DMS 273 (cell line): ENCODE measurements around the gene PDGFD.

Experiments used
- DNase-seq: peaks from one replicate; lab custom pipeline; 2025; ENCODE audit not compliant: unreplicated experiment; lab: John Stamatoyannopoulos, UW

The PDGFD gene

GRCh38 chr11:103927535-103927934 is 236.4 kb downstream of the PDGFD start:
- peak; percentile 24 for DNase-seq

- no peak for DNase-seq
Measured at GRCh38 chr11:103926990-103927389, 237.0 kb downstream of the PDGFD start.

DNA sequence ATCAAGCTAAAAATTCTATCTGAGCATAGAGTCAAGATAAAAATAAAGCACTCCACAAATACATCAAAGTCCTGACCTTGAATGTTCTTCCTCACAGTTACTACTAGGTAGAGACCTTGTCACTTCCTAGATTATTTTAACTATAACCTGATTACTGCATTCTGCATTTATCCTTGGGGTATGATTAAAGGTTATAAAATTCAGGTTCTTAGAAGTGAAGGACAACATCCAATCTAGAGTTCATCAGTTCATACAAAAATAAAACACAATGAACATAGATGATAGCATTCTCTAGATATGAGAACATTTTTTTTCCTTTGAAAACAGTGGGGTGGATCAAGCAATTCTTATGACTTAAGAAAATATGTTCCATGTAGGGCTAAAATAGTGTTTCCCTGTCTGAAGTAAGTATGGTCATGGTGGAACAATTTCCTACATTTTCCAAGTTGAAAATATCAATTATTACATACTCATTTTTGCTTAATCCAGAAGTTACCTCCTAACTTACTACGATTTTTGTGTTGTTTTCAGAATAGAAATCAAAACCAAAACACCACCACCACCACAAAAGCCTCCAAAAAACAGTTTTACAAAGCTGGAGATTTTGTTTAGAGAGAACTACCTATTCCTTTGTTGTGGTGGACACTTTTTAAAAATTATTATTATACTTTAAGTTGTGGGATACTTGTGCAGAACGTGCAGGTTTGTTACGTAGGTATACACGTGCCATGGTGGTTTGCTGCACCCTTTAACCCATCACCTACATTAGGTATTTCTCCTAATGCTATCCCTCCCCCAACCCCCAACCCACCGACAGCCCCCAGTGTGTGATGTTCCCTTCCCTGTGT is 239.6 kb downstream of the PDGFD start:
- DNase-seq: no peak

DNA sequence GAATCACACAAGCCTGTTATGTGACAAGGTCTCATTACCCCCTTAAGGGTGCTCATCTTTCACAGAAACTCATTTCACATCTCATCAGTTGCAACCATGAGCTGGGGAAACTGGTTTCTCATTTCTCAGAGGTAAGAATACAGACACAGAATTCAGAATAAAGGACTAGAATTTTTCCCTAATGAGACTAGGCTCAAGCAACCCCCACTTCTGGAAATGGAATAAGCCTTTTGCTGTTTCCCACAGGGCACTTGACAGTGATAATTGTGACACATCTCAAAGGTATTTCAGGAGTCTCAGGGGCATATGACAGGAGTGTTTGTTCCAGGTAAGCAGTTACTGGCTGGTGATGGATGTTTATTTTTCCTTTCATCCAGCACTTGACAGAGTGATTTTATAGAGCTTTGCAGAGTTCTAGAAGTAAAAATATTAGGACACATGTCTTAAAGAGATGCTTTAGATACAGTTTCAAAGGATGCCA is 240.5 kb downstream of the PDGFD start:
- DNase-seq: no peak

GRCh38 chr11:103920933-103921332 is 243.0 kb downstream of the PDGFD start:
- DNase-seq: peak; percentile 36

DNA sequence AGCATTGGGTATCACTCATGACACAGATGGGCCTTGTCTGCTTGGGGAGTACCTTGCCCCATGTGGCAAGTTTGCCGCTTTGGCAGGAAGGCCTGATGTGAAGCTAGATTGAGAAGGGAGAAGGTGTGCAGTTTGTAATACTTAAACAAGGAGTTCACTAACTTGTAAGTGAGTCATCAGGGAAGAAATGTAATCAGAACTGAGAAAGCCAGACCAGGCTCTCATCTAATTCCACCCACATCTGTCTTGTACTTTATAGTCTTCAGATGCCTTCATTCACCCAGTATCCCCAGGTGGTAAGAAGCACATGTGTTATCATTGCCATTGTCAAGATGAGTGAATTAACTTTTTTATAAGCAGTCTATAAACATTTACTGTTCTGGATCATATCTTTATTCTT is 243.5 kb downstream of the PDGFD start:
- DNase-seq: peak; percentile 14

DNA sequence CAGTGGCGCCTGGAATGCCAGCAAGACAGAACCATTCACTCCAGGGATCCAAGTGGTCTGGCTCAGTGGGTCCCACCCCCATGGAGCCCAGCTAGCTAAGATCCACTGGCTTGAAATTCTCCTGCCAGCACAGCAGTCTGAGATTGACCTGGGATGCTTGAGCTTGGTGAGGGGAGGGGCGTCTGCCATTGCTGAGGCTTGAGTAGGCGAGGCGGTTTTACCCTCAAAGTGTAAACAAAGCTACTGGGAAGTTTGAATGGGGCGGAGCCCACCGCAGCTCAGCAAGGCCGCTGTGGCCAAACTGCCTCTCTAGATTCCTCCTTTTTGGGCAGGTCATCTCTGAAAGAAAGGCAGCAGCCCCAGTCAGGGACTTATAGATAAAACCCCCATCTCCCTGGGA is 253.2 kb downstream of the PDGFD start:
- no peak for DNase-seq

DNA sequence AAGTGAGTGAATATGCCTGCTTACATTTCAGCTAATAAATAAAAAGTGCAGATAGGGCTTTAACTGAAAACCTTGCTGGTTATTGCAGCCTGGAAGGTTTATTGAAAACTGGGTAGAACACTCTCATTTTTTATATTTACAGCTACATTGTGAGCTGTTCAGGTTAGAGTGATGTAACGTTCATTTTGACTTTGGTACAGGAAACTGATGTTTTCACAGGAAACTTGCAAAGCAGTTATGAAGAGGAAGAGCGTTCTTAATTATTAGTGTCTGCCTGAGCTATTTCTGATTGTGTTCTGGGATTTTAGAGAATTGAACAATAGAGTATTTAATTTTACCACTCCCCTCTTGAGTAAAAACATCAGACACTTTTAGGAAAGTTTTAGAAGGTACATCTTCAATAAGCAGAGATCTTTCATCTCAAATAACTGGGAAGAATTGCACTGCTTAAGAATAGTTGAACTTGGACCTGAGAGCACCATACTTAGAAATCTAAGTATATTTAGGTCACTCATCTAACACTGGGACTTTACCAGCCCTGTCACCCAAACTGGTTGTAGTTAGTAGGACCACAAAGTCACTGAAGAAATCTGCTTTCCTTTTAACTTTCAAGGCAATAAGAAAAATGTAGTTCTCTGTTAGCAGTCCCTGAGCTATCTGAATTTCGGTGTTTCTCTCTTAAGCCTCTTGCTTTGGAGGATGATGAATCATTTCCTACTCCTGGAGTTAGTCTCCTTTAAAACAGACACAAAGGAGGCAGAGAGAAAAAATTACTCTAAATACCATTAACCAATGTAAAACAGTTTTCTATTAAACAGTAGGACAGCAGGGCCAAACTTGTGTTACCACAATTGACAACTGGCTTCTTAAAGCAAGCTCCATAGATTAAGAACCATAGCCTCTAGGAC is 256.1 kb downstream of the PDGFD start:
- no peak for DNase-seq

- no peak for DNase-seq
Measured at GRCh38 chr11:103907136-103907535, 256.8 kb downstream of the PDGFD start.

GRCh38 chr11:103906291-103906867 is 257.6 kb downstream of the PDGFD start:
- no peak for DNase-seq

- no peak for DNase-seq
Measured at GRCh38 chr11:103904324-103904667, 259.7 kb downstream of the PDGFD start.

GRCh38 chr11:103903621-103904323 is 260.2 kb downstream of the PDGFD start:
- DNase-seq: no peak

GRCh38 chr11:103902994-103903393 is 261.0 kb downstream of the PDGFD start:
- DNase-seq: no peak

GRCh38 chr11:103901656-103902055 is 262.3 kb downstream of the PDGFD start:
- no peak for DNase-seq

DNA sequence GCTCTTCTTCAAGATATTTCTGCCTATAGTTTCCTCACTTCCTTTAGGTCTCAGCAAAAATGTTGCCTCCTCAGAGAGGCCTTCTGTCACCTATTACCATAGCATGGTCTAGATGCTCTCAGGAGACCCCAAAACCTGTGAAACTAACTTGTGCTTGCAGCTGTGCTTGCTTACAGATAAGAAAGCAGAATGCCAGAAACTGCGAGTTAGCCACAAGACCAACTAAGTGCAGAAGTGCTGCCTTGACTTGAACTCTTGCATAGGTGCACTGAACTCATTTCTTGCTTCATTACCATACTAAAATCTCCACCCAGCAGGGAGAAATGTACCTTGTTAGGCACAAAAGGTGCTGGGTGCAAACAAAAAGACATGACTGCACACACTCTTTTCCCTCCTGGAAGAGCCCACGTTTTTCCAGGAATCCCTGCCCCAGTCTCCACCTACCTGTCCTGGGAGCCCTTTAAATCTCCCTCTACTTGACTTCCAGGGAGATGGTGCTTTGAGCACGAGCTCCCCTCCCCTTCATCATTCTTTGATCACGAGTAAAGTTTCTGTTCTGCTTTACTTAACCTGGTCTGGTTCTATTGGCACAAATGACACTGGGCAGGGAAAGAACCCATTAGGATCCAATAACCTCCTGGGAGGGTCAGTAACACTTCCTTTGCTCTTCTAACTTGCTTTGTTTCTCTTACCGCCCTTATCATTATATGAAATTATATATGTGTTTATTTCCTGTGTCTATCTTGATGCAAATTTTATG is 265.2 kb downstream of the PDGFD start:
- DNase-seq: no peak

DNA sequence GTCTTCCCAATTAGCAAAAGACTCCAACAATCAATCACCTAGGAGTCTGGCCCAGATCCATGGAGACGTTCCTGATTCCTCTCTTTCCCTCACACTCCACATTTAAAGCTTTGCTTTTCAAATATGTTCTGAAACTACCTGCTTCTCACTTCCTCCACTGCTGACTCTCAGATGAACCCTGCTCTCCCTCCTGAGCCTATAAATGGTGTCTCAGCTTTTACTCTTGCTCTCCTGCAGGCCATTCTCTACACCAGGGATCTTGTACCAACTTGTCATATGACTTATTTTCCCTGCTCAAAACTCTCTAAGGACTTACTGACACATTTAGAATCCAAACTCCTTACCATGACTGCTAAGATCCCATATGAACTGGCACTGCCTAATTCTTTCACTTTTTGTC is 265.9 kb downstream of the PDGFD start:
- DNase-seq: no peak

GRCh38 chr11:103897160-103897936 is 266.6 kb downstream of the PDGFD start:
- no peak for DNase-seq

- DNase-seq: no peak
Measured at GRCh38 chr11:103895106-103895505, 268.8 kb downstream of the PDGFD start.

GRCh38 chr11:103894673-103895072 is 269.3 kb downstream of the PDGFD start:
- DNase-seq: no peak
